Suprapubic skin (tissue), 4 donors: ENCODE results near the gene ADCY3. TPM values are rescaled to one million over a fixed set of nuclear protein-coding genes. Genes with fewer than 3 reads are reported as not detected.

ENCODE experiments used
- DNase-seq, 2 donors: peaks; one replicate each; pipeline ENCODE4 v3.0.0-alpha.2; 2019; ENCODE audit warnings: low spot score in 2 of 2
- H3K27ac ChIP-seq: fragments of 200-600 bp; sonication (generic); one replicate; pipeline ENCODE4 v1.5.1; 2019
- H3K27me3 ChIP-seq: fragments of 200-600 bp; sonication (generic); one replicate; pipeline ENCODE4 v1.5.1; 2019
- H3K36me3 ChIP-seq: fragments of 200-600 bp; sonication (generic); one replicate; pipeline ENCODE4 v1.5.1; 2019
- H3K4me1 ChIP-seq: fragments of 200-600 bp; sonication (generic); one replicate; pipeline ENCODE4 v1.5.1; 2019
- H3K4me3 ChIP-seq: fragments of 200-600 bp; sonication (generic); one replicate; pipeline ENCODE4 v1.5.1; 2019; ENCODE audit warnings: mild to moderate bottlenecking
- H3K9me3 ChIP-seq: fragments of 200-600 bp; sonication (generic); one replicate; pipeline ENCODE4 v1.5.1; 2019
- CTCF ChIP-seq, 2 donors: fragments of 200-600 bp in 1 of 2; fragments of 450-650 bp in 1 of 2; sonication (generic) in 1 of 2; IDR thresholded peaks; one replicate each; pipeline ENCODE4 v1.5.1; 2016 to 2019; ENCODE audit warnings: antibody characterized with exemption in 2 of 2, mild to moderate bottlenecking in 1 of 2, moderate library complexity in 1 of 2
- EP300 ChIP-seq: sonication (generic); formaldehyde crosslinking; IDR thresholded peaks from one replicate; pipeline ENCODE4 v1.6.1; 2017; ENCODE audit warnings: antibody characterized with exemption
- POLR2A ChIP-seq, 2 donors: fragments of 450-650 bp; IDR thresholded peaks; one replicate each; pipeline ENCODE4 v1.6.1; 2017; ENCODE audit warnings: antibody characterized with exemption in 2 of 2, mild to moderate bottlenecking in 2 of 2, moderate library complexity in 2 of 2
- POLR2AphosphoS5 ChIP-seq, 3 donors: sonication (generic); formaldehyde crosslinking; IDR thresholded peaks; one replicate each; pipeline ENCODE4 v1.6.1; 2017; ENCODE audit warnings: antibody characterized with exemption in 3 of 3
- WGBS: methylation state at CpG from one replicate; pipeline ENCODE4 v1.1.5; 2018; 5-methylcytosine and 5-hydroxymethylcytosine counted together
- total RNA-seq, 4 donors: library from RNA; depleted of rRNA; stranded (reverse); fragments of >200 nt; gene quantifications; one replicate each; pipeline ENCODE4 v1.1.0, GENCODE V29; 2016

Gene ADCY3
- total RNA-seq, 4 donors from 2014 or later = 45.2 to 108 (median 66.9) TPM

GRCh38 chr2:24833821-24834732 lies 86.0 kb downstream of the ADCY3 start:
- H3K36me3 ChIP-seq = peaks cover 61% of the 10 kb centered on the region
- no peaks in the 10 kb centered on the region for H3K27me3 ChIP-seq
- H3K4me1 ChIP-seq = no peaks in the 10 kb centered on the region
- DNase-seq = no peak
- no peaks in the 10 kb centered on the region for H3K9me3 ChIP-seq
- 93% methylated on average over 16 of the region's 32 CpGs for WGBS
- H3K27ac ChIP-seq = no peak overlapping the region
- no peak overlapping the region for H3K4me3 ChIP-seq
- TF ChIP-seq EP300 = no peak

- WGBS = 90% methylated on average over 22 of the region's 22 CpGs
- no peaks in the 10 kb centered on the region for H3K27me3 ChIP-seq
- TF ChIP-seq CTCF (IDR thresholded peaks at IDR 0.05) = no peak
- TF ChIP-seq POLR2A (IDR thresholded peaks at IDR 0.05) = no peak
- no peak for TF ChIP-seq POLR2AphosphoS5 (IDR thresholded peaks at IDR 0.05)
- no peak for TF ChIP-seq EP300
- H3K9me3 ChIP-seq = no peaks in the 10 kb centered on the region
- H3K4me1 ChIP-seq = peaks cover 1% of the 10 kb centered on the region
- peak in 1 of 2 donors; percentile 21 for DNase-seq
- no peak overlapping the region for H3K27ac ChIP-seq
- no peak overlapping the region for H3K4me3 ChIP-seq
- peaks cover 56% of the 10 kb centered on the region for H3K36me3 ChIP-seq
Measured at GRCh38 chr2:24832931-24833701, 86.9 kb downstream of the ADCY3 start.

- 64% methylated on average over 9 of the region's 9 CpGs for WGBS
- Histone ChIP-seq H3K27me3 (no peaks in the 10 kb centered on the region), H3K4me3 (no peak overlapping the region), H3K4me1 (peaks cover 7% of the 10 kb centered on the region), H3K27ac (no peak overlapping the region), H3K9me3 (no peaks in the 10 kb centered on the region), H3K36me3 (peaks cover 51% of the 10 kb centered on the region)
- DNase-seq = peak in 1 of 2 donors; percentile 32
- TF ChIP-seq POLR2A (IDR thresholded peaks at IDR 0.05) (no peak), POLR2AphosphoS5 (IDR thresholded peaks at IDR 0.05) (no peak), EP300 (no peak)
Measured at GRCh38 chr2:24832521-24832920, 87.5 kb downstream of the ADCY3 start.

- Histone ChIP-seq H3K4me3 (no peak overlapping the region), H3K27me3 (no peaks in the 10 kb centered on the region), H3K36me3 (peaks cover 46% of the 10 kb centered on the region), H3K4me1 (peaks cover 8% of the 10 kb centered on the region), H3K27ac (no peak overlapping the region), H3K9me3 (no peaks in the 10 kb centered on the region)
- DNase-seq = peak in 1 of 2 donors; percentile 35
- WGBS = 53% methylated on average over 4 of the region's 14 CpGs
- TF ChIP-seq POLR2A (IDR thresholded peaks at IDR 0.05) (no peak), POLR2AphosphoS5 (IDR thresholded peaks at IDR 0.05) (no peak), CTCF (IDR thresholded peaks at IDR 0.05) (no peak), EP300 (no peak)
Measured at GRCh38 chr2:24832073-24832461, 88.0 kb downstream of the ADCY3 start.

GRCh38 chr2:24831221-24832072 lies 88.6 kb downstream of the ADCY3 start:
- 84% methylated on average over 12 of the region's 18 CpGs for WGBS
- TF ChIP-seq POLR2AphosphoS5 (IDR thresholded peaks at IDR 0.05) (no peak), CTCF (IDR thresholded peaks at IDR 0.05) (no peak), EP300 (no peak), POLR2A (IDR thresholded peaks at IDR 0.05) (no peak)
- H3K4me1 ChIP-seq = peaks cover 8% of the 10 kb centered on the region
- peaks cover 40% of the 10 kb centered on the region for H3K36me3 ChIP-seq
- DNase-seq = peak; percentile 45 to 56
- no peak overlapping the region for H3K27ac ChIP-seq
- no peaks in the 10 kb centered on the region for H3K9me3 ChIP-seq
- H3K27me3 ChIP-seq = no peaks in the 10 kb centered on the region
- H3K4me3 ChIP-seq = no peak overlapping the region
